Bronchial epithelial cell (primary cell): ENCODE data around the gene ENDOD1. TPM values are rescaled to one million over a fixed set of nuclear protein-coding genes. Genes with fewer than 3 reads are reported as not detected.

Experiments used
- DNase-seq: peaks from one replicate; pipeline ENCODE4 v3.0.0-alpha.2; 2010; ENCODE audit warnings: low read depth
- FAIRE-seq: peaks from 2 replicates; lab custom pipeline; 2011; peaks lifted over from hg19 to GRCh38; lab: Jason Lieb, UNC
- H3K27me3 ChIP-seq: 2 replicates; pipeline ENCODE4 v1.5.1; 2011; ENCODE audit warnings: low read length; ENCODE audit not compliant: control insufficient read depth, insufficient read depth
- H3K36me3 ChIP-seq: 2 replicates; pipeline ENCODE4 v1.5.1; 2011; ENCODE audit warnings: low read length; ENCODE audit not compliant: control insufficient read depth, insufficient read depth
- H3K4me3 ChIP-seq: 2 replicates; pipeline ENCODE4 v1.5.1; 2011; ENCODE audit warnings: mild to moderate bottlenecking, low read depth, low read length, control low read depth
- CTCF ChIP-seq: IDR thresholded peaks from 2 replicates; pipeline ENCODE4 v1.5.1; 2011; ENCODE audit warnings: mild to moderate bottlenecking, moderate library complexity, low read length, control low read depth, inconsistent platforms; ENCODE audit not compliant: insufficient read depth, severe bottlenecking
- total RNA-seq: library from RNA; depleted of rRNA; stranded (reverse); fragments of >200 nt; gene quantifications from 2 replicates; pipeline ENCODE4 v1.2.1, GENCODE V29; 2014

ENDOD1 gene
- total RNA-seq, 1 donor from 2014 or later, result 41.1 TPM

- no peak for TF ChIP-seq CTCF
Measured at GRCh38 chr11:95059046-95059445, 30.6 kb upstream of the ENDOD1 start.

GRCh38 chr11:95065336-95065735, 24.3 kb upstream of the ENDOD1 start:
- FAIRE-seq, result no peak

More at GRCh38 chr11:95059046-95059445, 30.6 kb upstream of the ENDOD1 start:
- FAIRE-seq (no peak), DNase-seq (no peak)
- peaks cover 2% of the 10 kb centered on the region for H3K27me3 ChIP-seq
- no peak overlapping the region for H3K4me3 ChIP-seq
- no peaks in the 10 kb centered on the region for H3K36me3 ChIP-seq

GRCh38 chr11:95066716-95067038, 23.0 kb upstream of the ENDOD1 start, which contains the start of gene SRSF8:
Gene SRSF8 (plus strand): TSS chr11:95066919. CDS start chr11:95067227, 308 bp downstream.
- no peaks in the 10 kb centered on the region for H3K27me3 ChIP-seq
- FAIRE-seq, result no peak
- no peak for TF ChIP-seq CTCF
- peak; percentile 65 for DNase-seq
- H3K4me3 ChIP-seq, result peak within 1 kb of the TSS; percentile 59
- H3K36me3 ChIP-seq, result no peaks in the 10 kb centered on the region

More at GRCh38 chr11:95065336-95065735, 24.3 kb upstream of the ENDOD1 start:
- no peak overlapping the region for H3K4me3 ChIP-seq
- no peaks in the 10 kb centered on the region for H3K27me3 ChIP-seq
- H3K36me3 ChIP-seq, result no peaks in the 10 kb centered on the region
- DNase-seq, result peak; percentile 87
- no peak for TF ChIP-seq CTCF

- Histone ChIP-seq H3K36me3 (no peaks in the 10 kb centered on the region), H3K4me3 (peak overlapping the region; percentile 59), H3K27me3 (no peaks in the 10 kb centered on the region)
- DNase-seq (peak; percentile 49), FAIRE-seq (no peak)
- peak; percentile 66 for TF ChIP-seq CTCF
Measured at GRCh38 chr11:95067039-95067840, 22.4 kb upstream of the ENDOD1 start.

GRCh38 chr11:95067841-95068219, 21.8 kb upstream of the ENDOD1 start:
- DNase-seq (no peak), FAIRE-seq (no peak)
- Histone ChIP-seq H3K4me3 (peak overlapping the region; percentile 59), H3K36me3 (no peaks in the 10 kb centered on the region), H3K27me3 (no peaks in the 10 kb centered on the region)
- no peak for TF ChIP-seq CTCF
